K562 (cell line): Measurements from ENCODE around the gene HACE1. TPM values are rescaled to one million over a fixed set of nuclear protein-coding genes. Genes with fewer than 3 reads are reported as not detected.

Source experiments
- ATAC-seq: fragments of 200-7000 bp; cut with Tn5 transposase; 3 replicates; pipeline ENCODE4 v1.9.1; 2020; ENCODE audit warnings: moderate library complexity
- BruUV-seq: library from RNA; stranded (reverse); fragments of 400-500 nt; replicated peaks from 2 replicates; lab custom pipeline; 2021; lab: Mats Ljungman, UMichigan
- CTCF ChIA-PET: fragments of 300-600 bp; formaldehyde crosslinking; extraction: SDS; loops from one replicate; lab custom pipeline; 2021; ENCODE audit warnings: low intra/inter-chr PET ratio; lab: Yijun Ruan, JAX
- POLR2A ChIA-PET: fragments of 300-600, 350-650 bp; sonication (Branson Sonifier 250); formaldehyde crosslinking; extraction: SDS; loops from one replicate; lab custom pipeline; 2021; ENCODE audit warnings: antibody characterized with exemption, inconsistent platforms; lab: Yijun Ruan, JAX
- DNase-seq, 4 experiments: peaks; one replicate each; pipeline versions ENCODE4 v3.0.0 to v3.0.0-alpha.2; 2011 to 2018; ENCODE audit warnings: low spot score in 3 of 4, mixed read lengths in 3 of 4; ENCODE audit errors: extremely low read depth in 1 of 4
- FAIRE-seq: peaks from 2 replicates; lab custom pipeline; 2011; peaks lifted over from hg19 to GRCh38; lab: Jason Lieb, UNC
- H2AFZ ChIP-seq: 2 replicates; pipeline ENCODE4 v1.6.0; 2011; ENCODE audit warnings: low read depth, low read length, control low read depth, inconsistent platforms
- H3K27ac ChIP-seq: fragments of 200-600 bp; 3 replicates; pipeline ENCODE4 v1.8.0; 2011; ENCODE audit warnings: low read depth, mild to moderate bottlenecking, control low read depth, inconsistent platforms, low read length, moderate library complexity, mixed read lengths; ENCODE audit errors: extremely low read depth
- H3K27me3 ChIP-seq, 2 experiments: fragments of 300-600 bp in 1 of 2; 2 replicates in 1 of 2; 3 replicates in 1 of 2; pipeline versions ENCODE4 v1.6.0 to v1.8.0; 2011; ENCODE audit warnings: inconsistent platforms in 2 of 2, low read length in 2 of 2, mild to moderate bottlenecking in 1 of 2, mixed read lengths in 1 of 2, moderate library complexity in 1 of 2; ENCODE audit not compliant: control insufficient read depth in 2 of 2, insufficient read depth in 2 of 2
- H3K36me3 ChIP-seq: fragments of 300-600 bp; 3 replicates; pipeline ENCODE4 v1.8.0; 2011; ENCODE audit warnings: mild to moderate bottlenecking, low read length, inconsistent platforms; ENCODE audit not compliant: control insufficient read depth, insufficient read depth
- H3K4me1 ChIP-seq, 2 experiments: fragments of 200-600 bp in 1 of 2; replicated peaks in 1 of 2; 2 replicates in 1 of 2; 3 replicates in 1 of 2; pipeline versions ENCODE4 v1.5.1 to v1.8.0; 2011; ENCODE audit warnings: inconsistent platforms in 2 of 2, low read length in 2 of 2, mild to moderate bottlenecking in 1 of 2, mixed read lengths in 1 of 2, moderate library complexity in 1 of 2; ENCODE audit not compliant: control insufficient read depth in 2 of 2, insufficient read depth in 2 of 2
- H3K4me2 ChIP-seq: 2 replicates; pipeline ENCODE4 v1.6.1; 2011; ENCODE audit warnings: low read length, control low read depth, inconsistent platforms, mixed read lengths; ENCODE audit not compliant: insufficient read depth
- H3K4me3 ChIP-seq: fragments of 200-600 bp; sonication (generic), shearing (Covaris generic); 2 replicates; pipeline ENCODE4 v1.5.1; 2016; ENCODE audit warnings: control low read depth, inconsistent platforms
- H3K79me2 ChIP-seq: fragments of 200-600 bp; 3 replicates; pipeline ENCODE4 v1.8.0; 2011; ENCODE audit warnings: low read length, inconsistent platforms; ENCODE audit not compliant: control insufficient read depth, insufficient read depth
- H3K9ac ChIP-seq, 2 experiments: 2 replicates each; pipeline versions ENCODE4 v1.6.0 to v1.6.1; 2011; ENCODE audit warnings: low read depth in 2 of 2, low read length in 2 of 2, control low read depth in 1 of 2, inconsistent platforms in 1 of 2, mild to moderate bottlenecking in 1 of 2, mixed read lengths in 1 of 2; ENCODE audit not compliant: insufficient read depth in 1 of 2
- H3K9me1 ChIP-seq: one replicate; pipeline ENCODE4 v1.6.0; 2011; ENCODE audit warnings: inconsistent platforms, mild to moderate bottlenecking, low read length, moderate library complexity; ENCODE audit not compliant: control insufficient read depth, insufficient read depth
- H3K9me3 ChIP-seq: replicated peaks from 2 replicates; pipeline ENCODE4 v1.5.1; 2011; ENCODE audit warnings: low read depth, low read length, inconsistent platforms; ENCODE audit not compliant: control insufficient read depth, insufficient read depth
- H4K20me1 ChIP-seq: replicated peaks from 2 replicates; pipeline ENCODE4 v1.6.1; 2011; ENCODE audit warnings: low read length, inconsistent platforms, mixed read lengths; ENCODE audit not compliant: control insufficient read depth, insufficient read depth
- ETV6 ChIP-seq, 3 experiments: fragments of 150-350 bp in 1 of 3; sonication (generic) in 1 of 3; formaldehyde crosslinking in 1 of 3; IDR thresholded peaks; 2 replicates each; pipeline versions ENCODE4 v1.6.1 to v1.8.0; 2014 to 2022; ENCODE audit warnings: borderline replicate concordance in 2 of 3, low read depth in 2 of 3, antibody characterized with exemption in 1 of 3, low read length in 1 of 3, mild to moderate bottlenecking in 1 of 3, missing genetic modification reagents in 1 of 3
- HNRNPK ChIP-seq: fragments of 200-400 bp; formaldehyde crosslinking; IDR thresholded peaks from one replicate; pipeline ENCODE4 v1.6.1; 2018; ENCODE audit warnings: mild to moderate bottlenecking, low read depth, low read length; ENCODE audit not compliant: poor library complexity, severe bottlenecking
- KAT8 ChIP-seq: fragments of 450-650 bp; IDR thresholded peaks from 2 replicates; pipeline ENCODE4 v1.6.1; 2016; ENCODE audit warnings: low read depth, mild to moderate bottlenecking
- NFE2 ChIP-seq: IDR thresholded peaks from 2 replicates; pipeline ENCODE4 v1.6.1; 2014; ENCODE audit warnings: antibody characterized with exemption, low read depth
- SIN3A ChIP-seq, 2 experiments: fragments of 150-350 bp in 1 of 2; IDR thresholded peaks; 2 replicates each; pipeline ENCODE4 v1.6.1; 2011 to 2016; ENCODE audit warnings: borderline replicate concordance in 2 of 2, low read depth in 2 of 2, low read length in 2 of 2, mild to moderate bottlenecking in 2 of 2, moderate library complexity in 2 of 2; ENCODE audit not compliant: control insufficient read depth in 1 of 2
- TEAD2 ChIP-seq: fragments of 450-650 bp; IDR thresholded peaks from 2 replicates; pipeline ENCODE4 v1.6.1; 2016; ENCODE audit warnings: missing genetic modification characterization, control low read depth, missing compliant biosample characterization
- ZNF133 ChIP-seq: fragments of 250-450 bp; sonication (Bioruptor Pico); IDR thresholded peaks from 2 replicates; pipeline ENCODE4 v1.4.0; 2020; ENCODE audit warnings: mild to moderate bottlenecking
- ZNF282 ChIP-seq: sonication (generic); formaldehyde crosslinking; IDR thresholded peaks from 2 replicates; pipeline ENCODE4 v1.8.1; 2023; ENCODE audit warnings: missing genetic modification reagents
- WGBS: fragments of 100-300 bp; shearing (Covaris generic); methylation state at CpG from one replicate; pipeline ENCODE4 v1.1.6; 2016; ENCODE audit warnings: low coverage, mixed read lengths; ENCODE audit not compliant: insufficient coverage; ENCODE audit errors: missing lambda C conversion rate; 5-methylcytosine and 5-hydroxymethylcytosine counted together
- in situ Hi-C: fragments of 300-500 bp; cut with MboI; formaldehyde crosslinking; loops from 4 replicates; pipeline ENCODE4 v1.15.0; 2018; ENCODE audit warnings: inconsistent platforms, mixed read lengths
- intact Hi-C: fragments of 100-400 bp; cut with micrococcal nuclease; formaldehyde crosslinking; loops from 2 replicates; pipeline ENCODE4 v1.14.2; 2022
- polyA plus RNA-seq, 8 experiments: library from polyadenylated mRNA; depleted of rRNA in 4 of 8; stranded (reverse) in 5 of 8; unstranded in 3 of 8; fragments of >200 nt; fragmentation: Nextera tagmentation in 2 of 8; fragmentation: Illumina TruSeq in 1 of 8; extraction: Ambion mirVana in 2 of 8; extraction: Trizol in 1 of 8; gene quantifications; 2 replicates each; pipeline versions ENCODE4 v1.2.1 to v1.2.3, GENCODE V29; 2011 to 2014; ENCODE audit warnings: inconsistent platforms in 1 of 8, missing spikeins in 1 of 8
- total RNA-seq, 7 experiments: library from RNA; depleted of rRNA in 6 of 7; stranded (reverse); fragments of >200 nt in 6 of 7; fragmentation: Illumina TruSeq in 2 of 7; extraction: Trizol in 2 of 7; gene quantifications; 2 replicates each; pipeline versions ENCODE4 v1.2.1 to v1.2.3, GENCODE V29; 2011 to 2021; ENCODE audit warnings: low replicate concordance in 1 of 7
- TF ChIP-seq, protein P1 (sequence below): fragments of 250-450 bp; sonication (Bioruptor Pico); IDR thresholded peaks from 2 replicates; pipeline ENCODE4 v1.9.0; 2021; ENCODE audit warnings: mild to moderate bottlenecking
- TF ChIP-seq, protein P2 (sequence below), 2 experiments: fragments of 450-650 bp in 1 of 2; sonication (generic) in 1 of 2; formaldehyde crosslinking; conservative IDR thresholded peaks; 2 replicates each; pipeline versions ENCODE4 v1.4.0 to v1.8.1; 2020 to 2022; ENCODE audit warnings: mild to moderate bottlenecking in 1 of 2, missing genetic modification reagents in 1 of 2
- TF ChIP-seq, protein P3 (sequence below): fragments of 250-450 bp; sonication (Bioruptor Pico); IDR thresholded peaks from 2 replicates; pipeline ENCODE4 v1.5.1; 2021; ENCODE audit warnings: mild to moderate bottlenecking
- TF ChIP-seq, protein P4 (sequence below): sonication (generic); formaldehyde crosslinking; IDR thresholded peaks from 2 replicates; pipeline ENCODE4 v1.8.1; 2023; ENCODE audit warnings: mild to moderate bottlenecking, missing genetic modification reagents
- TF ChIP-seq, protein P5 (sequence below): fragments of 250-450 bp; sonication (Bioruptor Pico); IDR thresholded peaks from 2 replicates; pipeline ENCODE4 v1.8.0; 2022; ENCODE audit warnings: moderate library complexity, mild to moderate bottlenecking, inconsistent platforms

Gene HACE1
- total and polyA plus RNA-seq, 9 of the 15 experiments (the other 6 are each of a cell fraction or from before 2014, with no cell fraction given) = 3.6 to 19.9 (median 9.1) TPM

DNA sequence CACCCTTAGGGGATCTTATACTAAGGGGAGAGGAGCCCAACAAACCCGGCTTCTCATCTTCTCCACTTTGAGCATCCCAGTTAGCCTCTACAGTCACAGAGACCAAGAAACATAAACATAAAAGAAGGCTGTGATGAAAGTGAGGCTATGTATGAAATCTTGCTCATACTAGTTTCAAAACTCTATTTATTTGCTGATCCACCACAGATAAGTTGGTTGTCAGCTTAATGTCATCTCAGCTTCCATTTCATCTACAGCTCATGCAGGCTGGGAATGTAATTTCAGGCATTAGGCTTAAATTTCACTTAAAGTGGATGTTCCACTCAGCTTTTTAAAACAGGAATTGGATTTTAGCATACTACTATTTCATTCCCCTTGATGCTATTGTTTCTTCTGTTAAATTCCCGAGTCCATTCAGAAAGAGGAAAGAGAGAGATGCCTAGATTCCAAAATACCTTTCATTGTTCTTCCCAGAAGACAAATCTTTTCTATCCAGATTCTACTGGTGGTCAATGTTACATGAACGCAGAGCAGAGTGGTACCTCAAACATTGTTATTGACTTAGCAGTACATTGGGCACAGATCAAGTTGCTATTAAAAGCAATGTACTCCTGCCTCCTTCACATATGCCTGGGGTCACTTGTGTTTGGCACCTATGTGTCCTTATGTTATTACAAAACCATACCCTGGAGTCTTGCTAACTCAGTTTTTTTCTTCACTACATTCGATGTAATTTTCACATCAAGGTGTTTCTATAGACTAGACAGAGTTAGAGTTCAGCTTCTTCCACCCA, 149.0 kb downstream of the HACE1 start (continued):
- TF ChIP-seq HNRNPK = no peak
- TF ChIP-seq, protein P1, sequence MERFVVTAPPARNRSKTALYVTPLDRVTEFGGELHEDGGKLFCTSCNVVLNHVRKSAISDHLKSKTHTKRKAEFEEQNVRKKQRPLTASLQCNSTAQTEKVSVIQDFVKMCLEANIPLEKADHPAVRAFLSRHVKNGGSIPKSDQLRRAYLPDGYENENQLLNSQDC = no peak
- TF ChIP-seq NFE2 = no peak
- no peak for TF ChIP-seq SIN3A (IDR thresholded peaks at IDR 0.05; ENCODE audit: borderline replicate concordance in 2 of 2, control insufficient read depth in 1 of 2, low read depth in 2 of 2, low read length in 2 of 2)

DNA sequence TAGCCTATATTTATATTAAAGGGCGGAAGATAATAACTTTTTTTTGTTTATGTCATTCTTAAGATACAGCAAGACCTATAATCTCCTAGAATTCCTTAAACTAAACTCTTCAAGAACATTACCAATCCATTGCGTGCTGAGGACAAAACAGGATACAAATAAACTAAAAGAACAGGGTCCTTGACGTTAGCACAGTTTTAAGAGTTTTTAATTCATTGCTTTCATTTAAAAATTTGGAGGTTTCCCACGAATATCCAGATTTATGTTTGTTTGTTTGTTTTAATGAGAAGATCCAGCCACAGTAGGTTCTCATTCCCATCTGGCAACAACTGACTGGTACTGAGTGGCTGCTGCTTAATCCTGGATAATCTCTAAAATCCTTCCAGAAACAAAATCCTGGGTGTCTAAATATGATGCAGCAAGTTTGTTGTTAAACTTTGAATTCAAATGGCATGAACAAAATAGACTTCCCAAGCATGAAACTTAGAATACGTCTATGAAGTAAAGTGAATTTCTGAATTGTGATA, 153.7 kb downstream of the HACE1 start:
- Histone ChIP-seq H3K79me2 (no peaks in the 10 kb centered on the region), H4K20me1 (no peaks in the 10 kb centered on the region), H2AFZ (no peak overlapping the region), H3K9ac (no peak overlapping the region), H3K4me3 (no peak overlapping the region), H3K27me3 (no peaks in the 10 kb centered on the region), H3K27ac (no peak overlapping the region; the same call in 2 of the 3 replicates), H3K9me3 (no peaks in the 10 kb centered on the region), H3K4me1 (peaks cover 0 to 8% of the 10 kb centered on the region in 2 experiments; a peak in 2 of 5 replicates), H3K36me3 (no peaks in the 10 kb centered on the region), H3K4me2 (no peak overlapping the region), H3K9me1 (no peaks in the 10 kb centered on the region)
- intact Hi-C loops (no loop called here), in situ Hi-C loops (no loop called here)
- no TSS peak for BruUV-seq
- FAIRE-seq (no peak), DNase-seq (no peak), ATAC-seq (no peak)
- ChIA-PET CTCF (no interaction called here), POLR2A (interaction anchor here (1.3 kb wide), 1 partner anchor 10 kb away, joined by 3 read pairs; no protein-coding TSS in a partner anchor)
- 50% methylated on average over 5 of the region's 5 CpGs for WGBS
- no peak for TF ChIP-seq KAT8
- TF ChIP-seq, protein P2, sequence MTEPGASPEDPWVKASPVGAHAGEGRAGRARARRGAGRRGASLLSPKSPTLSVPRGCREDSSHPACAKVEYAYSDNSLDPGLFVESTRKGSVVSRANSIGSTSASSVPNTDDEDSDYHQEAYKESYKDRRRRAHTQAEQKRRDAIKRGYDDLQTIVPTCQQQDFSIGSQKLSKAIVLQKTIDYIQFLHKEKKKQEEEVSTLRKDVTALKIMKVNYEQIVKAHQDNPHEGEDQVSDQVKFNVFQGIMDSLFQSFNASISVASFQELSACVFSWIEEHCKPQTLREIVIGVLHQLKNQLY (CRISPR knock-in tag; conservative IDR thresholded peaks at IDR 0.05) = no peak
- no peak for TF ChIP-seq TEAD2 (tag)
- TF ChIP-seq, protein P3, sequence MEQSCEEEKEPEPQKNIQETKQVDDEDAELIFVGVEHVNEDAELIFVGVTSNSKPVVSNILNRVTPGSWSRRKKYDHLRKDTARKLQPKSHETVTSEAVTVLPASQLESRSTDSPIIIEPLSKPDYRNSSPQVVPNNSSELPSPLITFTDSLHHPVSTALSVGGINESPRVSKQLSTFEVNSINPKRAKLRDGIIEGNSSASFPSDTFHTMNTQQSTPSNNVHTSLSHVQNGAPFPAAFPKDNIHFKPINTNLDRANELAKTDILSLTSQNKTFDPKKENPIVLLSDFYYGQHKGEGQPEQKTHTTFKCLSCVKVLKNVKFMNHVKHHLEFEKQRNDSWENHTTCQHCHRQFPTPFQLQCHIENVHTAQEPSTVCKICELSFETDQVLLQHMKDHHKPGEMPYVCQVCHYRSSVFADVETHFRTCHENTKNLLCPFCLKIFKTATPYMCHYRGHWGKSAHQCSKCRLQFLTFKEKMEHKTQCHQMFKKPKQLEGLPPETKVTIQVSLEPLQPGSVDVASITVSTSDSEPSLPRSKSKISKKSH (CRISPR knock-in tag) = no peak
- TF ChIP-seq, protein P4, sequence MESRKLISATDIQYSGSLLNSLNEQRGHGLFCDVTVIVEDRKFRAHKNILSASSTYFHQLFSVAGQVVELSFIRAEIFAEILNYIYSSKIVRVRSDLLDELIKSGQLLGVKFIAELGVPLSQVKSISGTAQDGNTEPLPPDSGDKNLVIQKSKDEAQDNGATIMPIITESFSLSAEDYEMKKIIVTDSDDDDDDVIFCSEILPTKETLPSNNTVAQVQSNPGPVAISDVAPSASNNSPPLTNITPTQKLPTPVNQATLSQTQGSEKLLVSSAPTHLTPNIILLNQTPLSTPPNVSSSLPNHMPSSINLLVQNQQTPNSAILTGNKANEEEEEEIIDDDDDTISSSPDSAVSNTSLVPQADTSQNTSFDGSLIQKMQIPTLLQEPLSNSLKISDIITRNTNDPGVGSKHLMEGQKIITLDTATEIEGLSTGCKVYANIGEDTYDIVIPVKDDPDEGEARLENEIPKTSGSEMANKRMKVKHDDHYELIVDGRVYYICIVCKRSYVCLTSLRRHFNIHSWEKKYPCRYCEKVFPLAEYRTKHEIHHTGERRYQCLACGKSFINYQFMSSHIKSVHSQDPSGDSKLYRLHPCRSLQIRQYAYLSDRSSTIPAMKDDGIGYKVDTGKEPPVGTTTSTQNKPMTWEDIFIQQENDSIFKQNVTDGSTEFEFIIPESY (CRISPR knock-in tag) = no peak
- TF ChIP-seq, protein P5, sequence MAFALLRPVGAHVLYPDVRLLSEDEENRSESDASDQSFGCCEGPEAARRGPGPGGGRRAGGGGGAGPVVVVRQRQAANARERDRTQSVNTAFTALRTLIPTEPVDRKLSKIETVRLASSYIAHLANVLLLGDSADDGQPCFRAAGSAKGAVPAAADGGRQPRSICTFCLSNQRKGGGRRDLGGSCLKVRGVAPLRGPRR (CRISPR knock-in tag) = no peak
- TF ChIP-seq ZNF282 = no peak
- TF ChIP-seq ZNF133 (CRISPR knock-in tag) = no peak
- no peak for TF ChIP-seq ETV6 (IDR thresholded peaks at IDR 0.05; ENCODE audit: borderline replicate concordance in 1 of 2, low read depth in 2 of 2, low read length in 1 of 2)
- TF ChIP-seq ETV6 (CRISPR knock-in tag; IDR thresholded peaks at IDR 0.05; ENCODE audit: borderline replicate concordance) = no peak
